ENCODE data around the gene PML. TPM values are rescaled to one million over a fixed set of nuclear protein-coding genes. Genes with fewer than 3 reads are reported as not detected.

Gene PML
- total RNA-seq, 8 experiments from 2014 or later: 7.2 to 37.8 (median 12.6) TPM

DNA sequence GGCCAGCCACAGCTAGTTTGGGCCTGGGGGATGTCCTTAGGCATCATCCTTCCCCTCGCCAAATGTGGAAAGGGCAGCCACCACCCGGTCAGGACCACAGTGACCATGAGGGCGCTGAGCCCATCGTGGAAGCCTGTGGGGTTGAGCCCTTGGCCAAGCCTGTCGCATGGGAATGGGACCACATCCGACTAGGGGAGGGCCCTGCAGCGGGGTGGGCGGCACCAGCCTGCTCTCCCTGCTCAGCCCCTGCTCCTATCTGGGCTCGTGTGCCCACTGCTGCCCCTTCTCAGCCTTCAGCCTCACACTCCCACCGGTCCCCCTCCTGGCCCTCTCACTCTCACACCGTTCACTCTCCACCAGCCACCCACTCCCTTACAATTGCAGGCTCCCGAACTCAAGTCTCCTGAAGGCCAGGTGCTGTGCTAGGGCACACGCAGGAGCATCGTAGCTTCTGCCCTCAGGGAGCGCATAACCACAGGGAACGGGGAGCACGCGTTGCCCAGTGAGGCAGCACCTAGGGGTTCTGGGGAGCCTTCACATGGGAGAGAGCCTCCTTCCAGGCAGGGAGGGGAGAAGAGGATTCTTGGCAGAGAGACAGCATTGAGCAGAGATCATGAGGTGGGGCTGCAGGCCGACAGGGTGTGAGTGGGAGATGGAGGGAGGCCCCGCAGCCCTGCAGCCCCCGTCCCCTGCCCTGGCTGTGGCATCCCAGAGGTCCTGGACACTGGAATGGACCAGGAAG is 42.2 kb upstream of the PML start:
- no peak overlapping the region for H3K4me3 ChIP-seq
- peaks cover 33 to 34% of the 10 kb centered on the region in 2 donors for H3K4me1 ChIP-seq (replicated peaks in 1 of 2)
- in situ Hi-C loops (cut with MboI; ENCODE audit: low pct_unique_long_range_greater_than_20kb in 2 of 9, low sequenced_read_pairs in 9 of 9, unreplicated experiment in 9 of 9): loop anchor here in 2 of 9 experiments (25.0 kb wide), 2 partner anchors 360 to 385 kb away; no protein-coding TSS in a partner anchor
- H3K27ac ChIP-seq: peak overlapping the region; percentile 59 to 79
- 60 to 100% (median 97%) methylated on average over 1 to 11 of the region's 21 CpGs; no CpG with 5 or more reads in 2 of the 10 experiments for WGBS, 10 experiments
- ATAC-seq (replicated peaks in 6 of 8): no peak

DNA sequence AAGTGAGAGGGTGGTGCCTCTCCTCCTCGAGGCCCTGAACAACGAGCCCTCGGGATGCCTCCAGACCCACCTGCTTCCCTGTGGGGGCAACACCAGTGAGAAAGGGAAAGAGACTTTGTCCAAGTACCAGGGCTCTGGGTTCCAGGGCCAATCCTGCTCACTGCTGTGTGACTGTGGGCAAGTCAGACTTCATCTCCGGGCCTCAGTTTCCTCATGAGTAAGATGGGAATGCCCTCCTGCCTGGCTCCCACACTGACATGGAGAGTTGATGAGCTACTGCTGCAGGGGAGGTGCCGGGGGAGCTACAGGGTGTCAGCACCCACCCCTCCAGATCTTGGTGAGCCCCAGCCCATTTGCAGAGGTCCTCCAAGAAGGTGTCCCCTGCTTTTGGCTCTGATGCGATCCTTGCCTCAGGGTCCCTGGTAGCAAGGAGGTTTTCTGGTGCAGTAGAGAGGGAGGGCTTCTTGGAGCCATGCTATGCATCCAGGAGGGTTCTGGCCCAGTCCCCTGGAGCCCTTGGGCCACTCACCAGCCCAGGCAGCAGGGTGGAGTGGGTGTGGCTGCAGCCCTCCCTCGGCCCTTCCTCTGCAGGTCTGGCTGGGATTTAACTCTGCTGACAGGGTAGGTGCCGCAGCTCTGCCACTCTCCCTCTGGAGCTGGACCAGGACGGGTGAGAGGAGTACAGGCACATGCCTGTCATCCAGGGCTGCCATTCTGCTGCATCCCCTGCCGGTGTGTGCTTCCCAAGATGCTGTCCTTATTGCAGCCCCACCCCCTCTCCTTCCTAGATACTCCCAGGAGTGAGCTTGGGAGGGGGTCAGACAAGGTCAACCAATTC is 41.4 kb upstream of the PML start:
- WGBS, 10 experiments: 0 to 100% (median 89%) methylated on average over 1 to 6 of the region's 10 CpGs; no CpG with 5 or more reads in 6 of the 10 experiments
- no peak for ATAC-seq (replicated peaks in 6 of 8)
- Histone ChIP-seq H3K4me1 (replicated peaks in 1 of 2) (peaks cover 33 to 34% of the 10 kb centered on the region in 2 donors), H3K4me3 (no peak overlapping the region), H3K27ac (peak overlapping the region in 1 of 2 donors; percentile 79)
- in situ Hi-C loops (cut with MboI; ENCODE audit: low pct_unique_long_range_greater_than_20kb in 2 of 9, low sequenced_read_pairs in 9 of 9, unreplicated experiment in 9 of 9): loop anchor here in 2 of 9 experiments (25.0 kb wide), 2 partner anchors 359 to 384 kb away; no protein-coding TSS in a partner anchor

DNA sequence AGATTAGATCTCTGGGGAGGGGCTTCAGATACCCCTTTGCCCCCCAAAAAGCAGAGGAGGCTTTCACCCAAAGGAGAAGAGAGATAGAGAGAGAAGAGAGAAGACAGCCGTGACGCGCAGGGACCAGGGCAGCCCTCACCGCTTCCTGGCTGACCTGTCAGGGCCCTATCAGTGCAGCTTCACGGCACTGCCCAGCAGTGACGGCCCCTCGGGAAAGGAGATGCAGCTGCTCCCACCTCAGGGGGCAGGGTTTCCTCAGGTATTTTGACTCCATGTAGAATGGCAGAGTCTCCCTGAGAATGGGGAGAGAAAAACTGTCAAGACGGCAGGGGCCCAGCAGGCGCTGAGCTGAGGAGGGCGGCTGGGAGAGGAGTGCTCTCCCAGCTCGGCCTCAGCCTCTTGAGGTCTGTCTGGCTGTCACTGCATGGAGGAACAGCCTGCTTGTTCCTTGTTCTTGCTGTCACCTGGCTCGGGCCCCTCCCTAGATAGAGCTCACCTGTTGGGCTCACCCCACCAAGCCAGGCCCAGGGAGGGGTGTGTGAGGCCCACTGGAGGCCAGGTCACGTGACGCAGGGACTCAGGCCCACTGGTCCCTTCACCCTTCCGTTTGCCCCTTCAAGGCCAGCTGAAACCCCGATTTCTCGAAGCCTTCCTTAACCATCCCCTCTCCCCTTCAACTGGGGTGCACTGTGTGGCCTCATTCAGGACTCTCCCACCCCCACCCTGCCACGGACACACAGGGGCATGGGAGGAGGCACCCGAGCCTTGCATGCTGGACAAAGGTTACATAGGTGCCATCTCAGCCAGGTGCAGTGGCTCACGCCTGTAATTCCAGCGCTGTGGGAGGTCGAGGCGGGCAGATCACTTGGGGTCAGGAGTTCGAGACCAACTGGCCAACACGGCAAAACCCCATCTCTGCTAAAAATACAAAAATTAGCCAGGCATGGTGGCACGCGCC is 40.0 kb upstream of the PML start:
- H3K4me3 ChIP-seq: no peak overlapping the region
- no peak overlapping the region for H3K27ac ChIP-seq
- 84 to 100% (median 90%) methylated on average over 1 to 7 of the region's 27 CpGs; no CpG with 5 or more reads in 5 of the 10 experiments for WGBS, 10 experiments
- H3K4me1 ChIP-seq (replicated peaks in 1 of 2): peaks cover 37 to 39% of the 10 kb centered on the region in 2 donors
- in situ Hi-C loops (cut with MboI; ENCODE audit: low pct_unique_long_range_greater_than_20kb in 2 of 9, low sequenced_read_pairs in 9 of 9, unreplicated experiment in 9 of 9): loop anchor here in 2 of 9 experiments (25.0 kb wide), 2 partner anchors 358 to 383 kb away; no protein-coding TSS in a partner anchor
- no peak for ATAC-seq (replicated peaks in 6 of 8)

DNA sequence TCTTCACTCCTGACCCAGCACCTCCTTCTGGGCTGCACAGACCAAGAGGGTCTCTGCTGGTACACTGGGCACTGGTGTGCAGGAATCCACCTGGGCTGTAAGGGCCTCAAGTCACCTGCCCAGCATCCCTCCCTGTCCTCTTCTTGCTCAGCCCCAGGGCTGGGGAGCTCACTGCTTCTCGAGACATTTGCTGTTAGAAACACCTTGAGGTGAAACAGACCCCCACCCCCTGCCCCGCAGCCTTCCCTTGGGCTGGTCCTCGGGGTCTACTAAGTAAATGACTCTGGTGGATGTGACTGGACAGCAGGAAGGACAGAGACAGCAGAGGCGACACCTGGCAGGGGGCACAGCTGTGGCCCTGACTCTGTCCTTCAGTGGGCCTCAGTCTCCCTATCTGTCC is 39.2 kb upstream of the PML start:
- no peak for ATAC-seq (replicated peaks in 6 of 8)
- 80 to 100% (median 83%) methylated on average over 1 to 2 of the region's 4 CpGs; no CpG with 5 or more reads in 5 of the 10 experiments for WGBS, 10 experiments
- Histone ChIP-seq H3K4me1 (replicated peaks in 1 of 2) (peaks cover 37 to 39% of the 10 kb centered on the region in 2 donors), H3K27ac (no peak overlapping the region), H3K4me3 (no peak overlapping the region)
- in situ Hi-C loops (cut with MboI; ENCODE audit: low pct_unique_long_range_greater_than_20kb in 2 of 9, low sequenced_read_pairs in 9 of 9, unreplicated experiment in 9 of 9): loop anchor here in 2 of 9 experiments (25.0 kb wide), 2 partner anchors 357 to 382 kb away; no protein-coding TSS in a partner anchor

DNA sequence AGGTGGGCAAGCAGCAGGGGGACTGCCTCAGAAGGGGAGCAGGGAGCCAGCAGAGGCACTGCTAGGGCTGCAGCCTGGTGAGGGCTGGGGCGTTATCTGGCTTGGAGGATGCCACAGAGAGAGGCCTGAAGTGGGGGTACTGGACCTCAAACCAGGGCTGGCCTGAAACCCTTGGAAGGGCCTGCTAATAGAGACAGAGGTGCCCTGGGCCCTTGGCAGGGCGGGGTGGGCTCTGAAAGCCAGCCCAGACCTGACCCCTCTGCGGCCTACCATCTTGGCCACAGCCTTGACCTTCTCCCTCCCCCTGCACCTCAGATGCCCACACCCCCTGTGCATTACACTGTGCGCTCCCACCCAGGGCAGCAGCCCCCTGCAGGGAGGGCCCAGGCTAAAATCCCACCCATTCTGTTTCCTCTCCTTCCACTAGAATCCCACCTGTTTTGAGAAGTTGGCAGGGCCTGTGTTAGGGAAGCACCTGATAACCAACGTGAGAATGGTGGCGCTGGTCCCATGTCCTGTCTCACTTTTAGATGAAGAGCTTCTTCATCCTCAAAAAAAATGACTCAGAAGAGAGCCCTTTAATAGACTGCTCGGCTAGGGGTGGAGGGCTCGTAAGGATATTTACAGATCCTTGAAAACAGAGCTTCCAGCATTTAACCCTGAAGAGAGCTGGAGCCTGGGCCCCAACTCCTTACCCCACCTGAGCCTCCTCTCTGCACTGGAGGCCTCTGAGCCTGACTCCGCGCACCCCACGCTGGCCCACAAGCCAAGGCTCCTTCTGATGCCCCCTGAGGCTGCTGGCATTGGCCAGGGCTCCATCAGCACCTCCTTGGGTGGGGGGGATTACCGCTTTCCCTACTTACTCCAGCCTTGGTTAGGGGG is 38.4 kb upstream of the PML start:
- no peak overlapping the region for H3K27ac ChIP-seq
- ATAC-seq (replicated peaks in 6 of 8): no peak
- 0 to 95% (median 65%) methylated on average over 1 to 4 of the region's 12 CpGs; no CpG with 5 or more reads in 4 of the 10 experiments for WGBS, 10 experiments
- H3K4me1 ChIP-seq (replicated peaks in 1 of 2): peaks cover 32 to 35% of the 10 kb centered on the region in 2 donors
- no peak overlapping the region for H3K4me3 ChIP-seq
- in situ Hi-C loops (cut with MboI; ENCODE audit: low pct_unique_long_range_greater_than_20kb in 2 of 9, low sequenced_read_pairs in 9 of 9, unreplicated experiment in 9 of 9): loop anchor here in 2 of 9 experiments (25.0 kb wide), 2 partner anchors 356 to 381 kb away; no protein-coding TSS in a partner anchor

DNA sequence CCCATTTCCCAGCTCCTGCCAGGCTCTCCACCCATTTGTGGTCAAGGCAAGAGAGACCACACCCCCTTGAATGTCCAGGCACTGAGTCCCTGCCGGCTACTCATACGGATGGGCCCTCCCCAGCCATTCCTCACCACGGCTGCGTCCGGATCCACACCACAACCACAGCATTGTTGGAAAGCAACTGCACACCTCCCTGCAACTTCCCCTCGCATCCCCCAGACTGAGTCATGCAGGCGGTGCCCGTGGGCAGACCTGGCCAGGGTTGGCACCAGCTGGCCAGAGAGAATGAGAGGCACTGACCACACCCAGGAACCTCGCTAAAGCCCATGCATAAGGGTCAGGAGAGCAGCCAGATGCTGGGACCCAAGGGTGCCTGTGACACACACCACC is 37.8 kb upstream of the PML start:
- Histone ChIP-seq H3K4me3 (no peak overlapping the region), H3K4me1 (replicated peaks in 1 of 2) (peaks cover 26 to 29% of the 10 kb centered on the region in 2 donors), H3K27ac (no peak overlapping the region)
- peak in 3 of 8 experiments; percentile 65 to 85 (median 82) for ATAC-seq (replicated peaks in 6 of 8)
- WGBS, 10 experiments: 0 to 96% (median 5%) methylated on average over 1 to 8 of the region's 9 CpGs; no CpG with 5 or more reads in 6 of the 10 experiments
- in situ Hi-C loops (cut with MboI; ENCODE audit: low pct_unique_long_range_greater_than_20kb in 2 of 9, low sequenced_read_pairs in 9 of 9, unreplicated experiment in 9 of 9): loop anchor here in 2 of 9 experiments (25.0 kb wide), 2 partner anchors 356 to 381 kb away; no protein-coding TSS in a partner anchor

DNA sequence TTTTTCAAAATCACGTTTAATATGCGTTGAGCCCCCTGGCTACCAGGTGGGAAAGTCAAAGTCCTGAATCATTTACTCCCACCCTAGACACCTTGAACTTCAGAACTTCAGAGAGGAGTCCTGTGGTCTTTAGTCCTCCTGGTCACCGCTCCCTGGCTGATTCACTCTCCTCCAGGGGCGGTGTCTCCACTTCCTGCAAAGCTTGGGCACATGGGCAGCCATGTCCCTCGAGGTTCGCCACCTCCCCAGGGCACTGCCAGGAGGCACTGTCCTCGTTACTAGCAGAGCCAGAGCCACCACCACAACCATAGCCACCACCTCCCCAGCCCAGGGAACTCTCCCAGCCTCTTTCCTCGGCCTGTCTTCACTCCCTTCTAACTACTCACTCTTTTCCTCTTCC is 37.2 kb upstream of the PML start:
- in situ Hi-C loops (cut with MboI; ENCODE audit: low pct_unique_long_range_greater_than_20kb in 2 of 9, low sequenced_read_pairs in 9 of 9, unreplicated experiment in 9 of 9): loop anchor here in 2 of 9 experiments (25.0 kb wide), 2 partner anchors 355 to 380 kb away; no protein-coding TSS in a partner anchor
- H3K4me3 ChIP-seq: no peak overlapping the region
- peak in 1 of 8 experiments; percentile 8 for ATAC-seq (replicated peaks in 6 of 8)
- no peak overlapping the region for H3K27ac ChIP-seq
- peaks cover 21 to 24% of the 10 kb centered on the region in 2 donors for H3K4me1 ChIP-seq (replicated peaks in 1 of 2)
- WGBS, 10 experiments: 60 to 100% (median 70%) methylated on average over 1 to 4 of the region's 8 CpGs; no CpG with 5 or more reads in 3 of the 10 experiments

DNA sequence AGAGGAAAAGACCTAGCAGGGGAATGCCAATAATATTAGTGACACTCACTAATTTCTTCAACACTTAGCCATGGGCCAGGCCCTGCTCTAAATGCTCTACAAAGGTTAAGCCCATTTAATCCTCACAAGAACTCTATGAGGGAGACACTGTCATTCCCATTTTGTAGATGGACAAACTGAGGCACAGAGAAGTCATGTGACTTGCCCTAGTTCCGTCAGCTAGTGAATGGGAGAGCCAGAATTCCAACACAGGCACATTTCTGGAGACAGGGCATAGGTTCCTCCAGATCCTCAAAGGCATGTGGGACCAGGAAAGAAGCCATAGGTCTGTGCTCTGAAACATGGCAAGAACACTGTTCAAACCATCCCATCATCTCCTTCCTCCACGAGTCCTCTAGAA is 36.7 kb upstream of the PML start:
- Histone ChIP-seq H3K27ac (no peak overlapping the region), H3K4me3 (no peak overlapping the region), H3K4me1 (replicated peaks in 1 of 2) (peaks cover 16 to 19% of the 10 kb centered on the region in 2 donors)
- ATAC-seq (replicated peaks in 6 of 8): no peak
- 83 to 100% (median 93%) methylated on average over 1 to 2 of the region's 2 CpGs; no CpG with 5 or more reads in 6 of the 10 experiments for WGBS, 10 experiments
- in situ Hi-C loops (cut with MboI; ENCODE audit: low pct_unique_long_range_greater_than_20kb in 2 of 9, low sequenced_read_pairs in 9 of 9, unreplicated experiment in 9 of 9): loop anchor here in 2 of 9 experiments (25.0 kb wide), 2 partner anchors 355 to 380 kb away; no protein-coding TSS in a partner anchor

DNA sequence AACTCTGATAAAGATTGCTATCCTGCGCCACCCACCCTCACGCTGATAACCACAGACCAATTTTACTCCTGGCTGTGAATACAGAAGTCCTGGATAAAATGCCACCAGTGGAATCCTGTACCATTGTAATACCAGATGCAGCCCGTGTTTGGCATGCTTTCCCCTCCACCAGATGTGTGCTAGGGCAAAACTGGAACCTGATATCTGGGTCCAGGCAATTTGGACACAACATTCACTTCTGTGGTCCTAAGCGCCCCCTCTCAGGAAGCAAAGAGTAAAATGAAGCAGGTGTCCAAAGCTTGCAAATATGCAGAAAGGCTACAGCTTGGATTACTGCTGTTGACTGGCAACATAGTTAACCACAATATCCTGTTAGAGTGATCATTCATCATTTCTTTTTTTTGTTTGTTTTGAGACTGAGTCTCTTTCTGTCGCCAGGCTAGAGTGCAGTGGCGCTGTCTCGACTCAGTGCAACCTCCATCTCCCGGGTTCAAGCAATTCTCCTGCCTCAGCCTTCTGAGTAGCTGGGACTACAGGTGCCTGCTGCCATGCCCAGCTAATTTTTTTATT is 35.4 kb upstream of the PML start:
- H3K27ac ChIP-seq: no peak overlapping the region
- in situ Hi-C loops (cut with MboI; ENCODE audit: low pct_unique_long_range_greater_than_20kb in 2 of 9, low sequenced_read_pairs in 9 of 9, unreplicated experiment in 9 of 9): loop anchor here in 2 of 9 experiments (25.0 kb wide), 2 partner anchors 353 to 378 kb away; no protein-coding TSS in a partner anchor
- H3K4me1 ChIP-seq (replicated peaks in 1 of 2): peaks cover 9 to 10% of the 10 kb centered on the region in 2 donors
- no peak overlapping the region for H3K4me3 ChIP-seq
- peak in 2 of 8 experiments; percentile 6 to 25 for ATAC-seq (replicated peaks in 6 of 8)
- 0 to 92% (median 56%) methylated on average over 1 to 6 of the region's 8 CpGs for WGBS, 10 experiments

DNA sequence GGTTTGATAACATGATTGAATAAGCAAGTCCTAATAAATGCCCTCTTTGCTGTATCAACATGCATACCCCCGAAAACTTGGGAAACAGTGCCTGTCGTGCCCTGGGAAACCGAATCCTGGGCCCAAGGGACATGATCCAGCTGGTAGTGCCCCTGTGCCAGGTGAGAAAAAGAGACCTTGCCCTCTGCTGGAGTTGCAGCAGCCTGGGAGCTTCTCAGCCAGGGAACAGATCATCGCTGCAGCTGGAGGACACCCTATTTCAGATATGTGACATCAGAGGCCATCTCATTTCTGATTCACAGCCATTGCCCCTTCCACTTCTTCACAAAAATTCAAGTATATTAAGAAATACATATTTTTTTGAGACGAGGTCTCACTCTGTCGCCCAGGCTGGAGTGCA is 34.7 kb upstream of the PML start:
- Histone ChIP-seq H3K27ac (no peak overlapping the region), H3K4me1 (replicated peaks in 1 of 2) (peaks cover 4 to 9% of the 10 kb centered on the region in 2 donors), H3K4me3 (no peak overlapping the region)
- WGBS, 10 experiments: 57 to 86% (median 72%) methylated on average over 2 to 6 of the region's 6 CpGs; no CpG with 5 or more reads in 5 of the 10 experiments
- peak in 1 of 8 experiments; percentile 12 for ATAC-seq (replicated peaks in 6 of 8)
- in situ Hi-C loops (cut with MboI; ENCODE audit: low pct_unique_long_range_greater_than_20kb in 2 of 9, low sequenced_read_pairs in 9 of 9, unreplicated experiment in 9 of 9): loop anchor here in 2 of 9 experiments (25.0 kb wide), 2 partner anchors 352 to 378 kb away; no protein-coding TSS in a partner anchor

Data from motor neuron (in vitro differentiated cells).